Measurements from ENCODE around the gene DNA2. TPM values are rescaled to one million over a fixed set of nuclear protein-coding genes. Genes with fewer than 3 reads are reported as not detected.

Gene DNA2
- total and polyA plus RNA-seq, 2 donors from 2014 or later, result 2.2 to 3.6 TPM

GRCh38 chr10:68496072-68496471, 24.3 kb upstream of the DNA2 start:
- H3K4me1 ChIP-seq (ENCODE audit: control insufficient read depth in 2 of 3, insufficient read depth in 2 of 3, low read depth in 1 of 3, low read length in 3 of 3), result no peaks in the 10 kb centered on the region
- no peaks in the 10 kb centered on the region for H3K27me3 ChIP-seq (ENCODE audit: control insufficient read depth, insufficient read depth, low read length)
- H3K27ac ChIP-seq (ENCODE audit: low read depth in 2 of 2, low read length in 2 of 2), result no peak overlapping the region
- H3K9me3 ChIP-seq (ENCODE audit: control insufficient read depth in 2 of 3, insufficient read depth in 1 of 3, low read length in 3 of 3), result no peaks in the 10 kb centered on the region
- H3K36me3 ChIP-seq (ENCODE audit: control insufficient read depth in 2 of 3, insufficient read depth in 3 of 3, low read length in 3 of 3), result peaks cover 0 to 22% (median 15%) of the 10 kb centered on the region in 3 donors
- FAIRE-seq (no peak), DNase-seq (no peak)
- no peak overlapping the region for H3K4me3 ChIP-seq (ENCODE audit: low read length in 3 of 3)
- intact Hi-C loops (cut with DNase I), result no loop called here
- no peak overlapping the region for H3K9ac ChIP-seq (ENCODE audit: low read length in 3 of 3)
- TF ChIP-seq CTCF (IDR thresholded peaks at IDR 0.05; ENCODE audit: borderline replicate concordance, extremely low read depth, insufficient read depth), result no peak

GRCh38 chr10:68492118-68492517, 20.3 kb upstream of the DNA2 start:
- intact Hi-C loops (cut with DNase I), result no loop called here
- no peak for DNase-seq
- peaks cover 0 to 27% (median 14%) of the 10 kb centered on the region in 3 donors for H3K36me3 ChIP-seq (ENCODE audit: control insufficient read depth in 2 of 3, insufficient read depth in 3 of 3, low read length in 3 of 3)

GRCh38 chr10:68489919-68490318, 18.1 kb upstream of the DNA2 start:
- no peak for TF ChIP-seq CTCF (IDR thresholded peaks at IDR 0.05; ENCODE audit: borderline replicate concordance, extremely low read depth, insufficient read depth)
- Histone ChIP-seq H3K27ac (ENCODE audit: low read depth in 2 of 2, low read length in 2 of 2) (no peak overlapping the region), H3K27me3 (ENCODE audit: control insufficient read depth, insufficient read depth, low read length) (no peaks in the 10 kb centered on the region), H3K9me3 (ENCODE audit: control insufficient read depth in 2 of 3, insufficient read depth in 1 of 3, low read length in 3 of 3) (no peaks in the 10 kb centered on the region), H3K9ac (ENCODE audit: low read length in 3 of 3) (no peak overlapping the region), H3K36me3 (ENCODE audit: control insufficient read depth in 2 of 3, insufficient read depth in 3 of 3, low read length in 3 of 3) (peaks cover 0 to 22% (median 14%) of the 10 kb centered on the region in 3 donors), H3K4me1 (ENCODE audit: control insufficient read depth in 2 of 3, insufficient read depth in 2 of 3, low read depth in 1 of 3, low read length in 3 of 3) (no peaks in the 10 kb centered on the region), H3K4me3 (ENCODE audit: low read length in 3 of 3) (no peak overlapping the region)
- DNase-seq (no peak), FAIRE-seq (no peak)
- intact Hi-C loops (cut with DNase I), result no loop called here

More at GRCh38 chr10:68492118-68492517, 20.3 kb upstream of the DNA2 start:
- H3K27me3 ChIP-seq (ENCODE audit: control insufficient read depth, insufficient read depth, low read length), result no peaks in the 10 kb centered on the region
- no peak for FAIRE-seq
- TF ChIP-seq CTCF (IDR thresholded peaks at IDR 0.05; ENCODE audit: borderline replicate concordance, extremely low read depth, insufficient read depth), result no peak
- no peak overlapping the region for H3K27ac ChIP-seq (ENCODE audit: low read depth in 2 of 2, low read length in 2 of 2)
- no peaks in the 10 kb centered on the region for H3K4me1 ChIP-seq (ENCODE audit: control insufficient read depth in 2 of 3, insufficient read depth in 2 of 3, low read depth in 1 of 3, low read length in 3 of 3)
- H3K4me3 ChIP-seq (ENCODE audit: low read length in 3 of 3), result no peak overlapping the region
- H3K9ac ChIP-seq (ENCODE audit: low read length in 3 of 3), result no peak overlapping the region
- no peaks in the 10 kb centered on the region for H3K9me3 ChIP-seq (ENCODE audit: control insufficient read depth in 2 of 3, insufficient read depth in 1 of 3, low read length in 3 of 3)

- no peaks in the 10 kb centered on the region for H3K9me3 ChIP-seq (ENCODE audit: control insufficient read depth in 2 of 3, insufficient read depth in 1 of 3, low read length in 3 of 3)
- no peaks in the 10 kb centered on the region for H3K27me3 ChIP-seq (ENCODE audit: control insufficient read depth, insufficient read depth, low read length)
- H3K9ac ChIP-seq (ENCODE audit: low read length in 3 of 3), result no peak overlapping the region
- TF ChIP-seq CTCF (IDR thresholded peaks at IDR 0.05; ENCODE audit: borderline replicate concordance, extremely low read depth, insufficient read depth), result no peak
- intact Hi-C loops (cut with DNase I), result no loop called here
- no peak overlapping the region for H3K27ac ChIP-seq (ENCODE audit: low read depth in 2 of 2, low read length in 2 of 2)
- FAIRE-seq (no peak), DNase-seq (no peak)
- no peaks in the 10 kb centered on the region for H3K36me3 ChIP-seq (ENCODE audit: control insufficient read depth in 2 of 3, insufficient read depth in 3 of 3, low read length in 3 of 3)
- H3K4me1 ChIP-seq (ENCODE audit: control insufficient read depth in 2 of 3, insufficient read depth in 2 of 3, low read depth in 1 of 3, low read length in 3 of 3), result peaks cover 0 to 9% (median 6%) of the 10 kb centered on the region in 3 donors
- no peak overlapping the region for H3K4me3 ChIP-seq (ENCODE audit: low read length in 3 of 3)
Observed at GRCh38 chr10:68474021-68474420, 2.2 kb upstream of the DNA2 start.

Data from kidney (tissue), 14 donors.